GM08714 (cell line): ENCODE results near the gene SOX10.

Source experiments
- H3K4me3 ChIP-seq: fragments of 200-500 bp; sonication (Bioruptor generic); 2 replicates; pipeline ENCODE4 v1.5.1; 2014; ENCODE audit warnings: mild to moderate bottlenecking, low read length, inconsistent platforms
- ZNF274 ChIP-seq: IDR thresholded peaks from 2 replicates; pipeline ENCODE4 v1.6.1; 2012; ENCODE audit warnings: mild to moderate bottlenecking, low read depth, low read length

The SOX10 gene

GRCh38 chr22:37925767-37926166 is 58.6 kb downstream of the SOX10 start:
- no peak overlapping the region for H3K4me3 ChIP-seq
- TF ChIP-seq ZNF274, result no peak

GRCh38 chr22:37925330-37925729 is 59.0 kb downstream of the SOX10 start:
- TF ChIP-seq ZNF274, result no peak
- H3K4me3 ChIP-seq, result no peak overlapping the region

- no peak for TF ChIP-seq ZNF274
- H3K4me3 ChIP-seq, result no peak overlapping the region
Measured at GRCh38 chr22:37924386-37925065, 59.8 kb downstream of the SOX10 start.

- no peak for TF ChIP-seq ZNF274
- H3K4me3 ChIP-seq, result no peak overlapping the region
Measured at GRCh38 chr22:37923927-37924326, 60.4 kb downstream of the SOX10 start.
